GM12873 (cell line): ENCODE data around the gene APOL6.

Experiments
- TF ChIP-seq, protein P1 (sequence below): IDR thresholded peaks from 2 replicates; pipeline ENCODE4 v1.5.1; 2012; ENCODE audit warnings: low read depth, mild to moderate bottlenecking, moderate library complexity, low read length, control low read depth; ENCODE audit not compliant: insufficient read depth; ENCODE audit errors: missing control alignments

The APOL6 gene

DNA sequence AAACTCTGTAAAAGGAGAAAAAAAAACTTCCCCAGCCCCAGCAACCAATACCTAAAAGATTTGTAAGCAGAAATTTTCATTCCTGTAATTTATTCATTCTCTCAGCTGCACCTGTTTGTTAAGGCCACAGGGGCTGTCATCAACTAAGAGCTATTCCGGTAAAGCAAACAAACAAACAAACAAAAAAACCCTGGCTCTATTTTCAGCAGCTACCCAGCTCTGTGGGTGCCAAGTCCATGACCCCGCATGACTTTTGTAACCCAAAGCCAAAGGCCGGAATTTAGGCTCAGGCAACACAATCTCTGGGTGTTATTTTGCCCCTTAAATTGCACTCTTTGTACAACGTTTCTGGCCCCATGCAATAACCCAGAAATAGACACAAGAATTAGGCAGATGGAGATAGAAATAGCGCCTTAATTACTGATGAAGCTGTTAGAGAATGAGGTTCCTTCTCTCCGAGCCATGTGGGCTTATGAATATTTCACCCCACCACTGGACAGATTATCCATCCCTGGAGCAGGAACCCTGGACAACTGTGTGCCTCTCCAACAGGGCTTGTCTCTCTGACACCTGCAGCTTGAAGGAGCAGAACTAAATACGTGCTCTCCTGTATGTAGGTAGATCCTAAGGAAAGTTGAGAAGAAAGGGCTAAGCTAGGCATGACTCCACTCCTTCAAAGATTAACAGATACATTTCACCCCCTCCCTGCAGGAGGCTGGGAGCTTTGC, 29.4 kb downstream of the APOL6 start:
- TF ChIP-seq, protein P1, sequence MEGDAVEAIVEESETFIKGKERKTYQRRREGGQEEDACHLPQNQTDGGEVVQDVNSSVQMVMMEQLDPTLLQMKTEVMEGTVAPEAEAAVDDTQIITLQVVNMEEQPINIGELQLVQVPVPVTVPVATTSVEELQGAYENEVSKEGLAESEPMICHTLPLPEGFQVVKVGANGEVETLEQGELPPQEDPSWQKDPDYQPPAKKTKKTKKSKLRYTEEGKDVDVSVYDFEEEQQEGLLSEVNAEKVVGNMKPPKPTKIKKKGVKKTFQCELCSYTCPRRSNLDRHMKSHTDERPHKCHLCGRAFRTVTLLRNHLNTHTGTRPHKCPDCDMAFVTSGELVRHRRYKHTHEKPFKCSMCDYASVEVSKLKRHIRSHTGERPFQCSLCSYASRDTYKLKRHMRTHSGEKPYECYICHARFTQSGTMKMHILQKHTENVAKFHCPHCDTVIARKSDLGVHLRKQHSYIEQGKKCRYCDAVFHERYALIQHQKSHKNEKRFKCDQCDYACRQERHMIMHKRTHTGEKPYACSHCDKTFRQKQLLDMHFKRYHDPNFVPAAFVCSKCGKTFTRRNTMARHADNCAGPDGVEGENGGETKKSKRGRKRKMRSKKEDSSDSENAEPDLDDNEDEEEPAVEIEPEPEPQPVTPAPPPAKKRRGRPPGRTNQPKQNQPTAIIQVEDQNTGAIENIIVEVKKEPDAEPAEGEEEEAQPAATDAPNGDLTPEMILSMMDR: no peak

DNA sequence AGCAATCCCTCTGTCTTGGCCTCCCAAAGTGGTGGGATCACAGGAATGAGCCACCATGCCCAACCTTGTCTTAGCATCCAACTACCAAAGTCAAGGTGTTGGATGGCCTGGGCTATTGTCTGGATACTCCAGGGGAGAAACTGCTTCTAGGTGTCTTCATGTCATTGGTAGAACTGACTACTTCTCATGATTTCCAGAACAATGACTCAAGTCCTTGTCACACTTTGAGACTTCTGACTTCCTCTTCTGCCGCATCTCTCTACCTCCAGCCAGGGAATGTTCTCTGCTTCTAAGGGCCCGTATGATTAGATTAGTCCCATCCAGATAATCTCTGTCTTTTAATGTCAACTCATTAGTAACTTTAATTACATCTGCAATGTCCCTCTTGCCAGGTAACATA, 30.6 kb downstream of the APOL6 start:
- TF ChIP-seq, protein P1: no peak

DNA sequence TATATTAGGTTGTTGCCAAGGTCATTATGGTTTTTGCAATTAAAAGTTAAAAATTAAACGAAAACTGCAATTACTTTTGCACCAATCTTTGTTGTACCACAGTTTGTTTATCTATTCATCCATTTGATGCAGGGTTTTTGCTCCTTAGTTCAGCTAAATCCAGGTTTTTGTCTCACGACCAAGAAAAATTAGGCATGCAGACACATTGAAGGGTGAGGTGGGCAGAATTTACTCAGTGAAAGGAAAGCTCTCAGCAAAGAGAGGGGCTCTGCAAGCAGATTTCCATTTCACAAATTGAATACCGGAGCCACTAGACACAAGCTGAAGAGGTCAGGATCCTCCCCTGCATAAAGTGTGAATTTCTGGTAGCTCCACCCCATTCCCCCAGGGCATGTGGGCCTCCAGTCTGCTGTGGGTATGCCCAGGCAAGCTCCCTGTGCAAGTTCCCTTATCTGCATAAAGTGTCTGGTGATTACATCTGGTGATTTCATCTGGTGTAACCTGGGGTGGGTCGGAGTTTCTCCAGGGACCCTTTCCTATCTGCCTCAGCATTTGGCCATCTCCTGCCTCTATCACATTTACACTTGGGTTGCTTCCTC, 33.3 kb downstream of the APOL6 start:
- TF ChIP-seq, protein P1: no peak

DNA sequence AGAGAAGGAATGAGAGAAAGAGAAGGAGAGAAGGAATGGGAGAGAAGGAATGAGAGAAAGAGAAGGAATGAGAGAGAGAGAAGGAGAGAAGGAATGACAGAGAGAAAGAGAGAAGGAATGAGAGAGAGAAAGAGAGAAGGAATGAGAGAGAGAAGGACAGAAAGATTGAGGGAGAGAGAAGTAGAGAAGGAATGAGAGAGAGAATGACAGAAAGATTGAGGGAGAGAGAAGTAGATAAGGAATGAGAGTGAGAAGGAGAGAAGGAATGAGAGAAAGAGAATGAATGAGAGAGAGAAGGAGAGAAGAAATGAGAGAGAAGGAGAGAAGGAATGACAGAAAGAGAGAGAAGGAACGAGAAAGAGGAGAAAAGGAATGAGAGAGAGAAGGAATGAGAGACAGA, 35.3 kb downstream of the APOL6 start:
- TF ChIP-seq, protein P1: no peak

DNA sequence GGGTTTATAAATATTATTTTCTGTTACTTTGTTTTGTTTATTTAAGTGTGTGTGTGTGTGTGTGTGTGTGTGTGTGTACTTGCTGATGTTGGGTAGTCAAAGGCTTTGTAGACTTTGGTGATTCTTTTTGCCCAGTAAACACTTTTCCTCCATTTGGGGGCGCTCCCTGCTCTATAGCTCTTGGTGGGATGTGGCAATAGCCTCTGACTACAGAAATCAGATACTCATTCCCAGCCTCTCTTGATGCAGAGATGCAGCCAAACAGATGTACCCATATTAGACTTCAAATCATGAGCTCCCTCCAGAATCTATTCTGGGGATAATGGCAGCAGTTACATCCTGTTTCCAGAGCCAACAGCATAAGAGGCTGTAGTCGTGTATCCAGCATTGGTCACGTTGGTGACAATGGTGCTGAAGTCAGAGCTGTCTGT, 36.0 kb downstream of the APOL6 start:
- TF ChIP-seq, protein P1: no peak

DNA sequence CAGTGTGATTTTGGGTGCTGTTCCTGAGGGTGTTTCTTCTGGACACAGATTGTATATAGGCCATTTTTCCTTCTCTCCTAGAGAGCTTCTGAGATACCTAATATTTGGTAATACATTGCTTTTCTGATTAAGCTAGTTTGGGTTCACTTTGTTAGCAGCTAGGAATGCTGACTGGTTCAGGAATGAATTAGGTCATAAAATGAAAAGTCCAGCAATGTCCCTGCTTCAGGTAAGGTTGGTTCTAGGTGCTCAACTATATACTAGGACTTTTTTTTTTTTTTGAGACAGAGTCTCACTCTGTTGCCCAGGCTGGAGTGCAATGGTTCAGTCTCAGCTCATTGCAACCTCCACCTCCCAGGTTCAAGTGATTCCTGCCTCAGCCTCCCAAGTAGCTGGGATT, 36.5 kb downstream of the APOL6 start:
- TF ChIP-seq, protein P1: no peak

DNA sequence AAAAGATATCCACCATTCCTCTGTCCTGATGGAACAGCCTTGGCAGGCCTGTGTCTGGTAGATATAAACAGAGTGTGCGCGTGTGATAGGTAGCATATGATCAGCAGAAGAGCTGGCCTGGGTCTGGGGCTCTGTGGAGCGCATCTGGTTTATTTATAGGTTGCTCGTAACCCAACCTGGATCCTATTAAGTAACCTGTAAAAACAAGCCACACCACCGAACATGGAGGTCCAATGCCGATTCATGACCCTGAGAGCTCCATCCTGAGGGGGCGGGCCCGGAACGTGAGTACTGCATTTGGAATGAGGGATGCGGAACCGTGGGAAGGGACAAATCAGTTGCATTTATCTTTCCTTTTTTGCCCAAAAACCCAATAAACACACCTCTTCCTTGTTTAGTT, 37.5 kb downstream of the APOL6 start:
- TF ChIP-seq, protein P1: no peak
